AG04449 (cell line): ENCODE results near the gene DNAH1.

Source experiments
- CTCF ChIA-PET: fragments of 350-600 bp; formaldehyde crosslinking; extraction: SDS; loops from one replicate; lab custom pipeline; 2021; ENCODE audit warnings: antibody characterized with exemption; lab: Yijun Ruan, JAX
- POLR2A ChIA-PET: fragments of 400-600, 350-600 bp; formaldehyde crosslinking; extraction: SDS; loops from one replicate; lab custom pipeline; 2020; ENCODE audit warnings: antibody characterized with exemption, inconsistent platforms; lab: Yijun Ruan, JAX
- DNase-seq: peaks from one replicate; pipeline ENCODE4 v3.0.0-alpha.2; 2010; ENCODE audit warnings: low read depth, low spot score
- H3K4me3 ChIP-seq: 2 replicates; pipeline ENCODE4 v1.5.1; 2011; ENCODE audit warnings: low read depth, mild to moderate bottlenecking, control low read depth, low read length
- CTCF ChIP-seq: IDR thresholded peaks from one replicate; pipeline ENCODE4 v1.5.1; 2011; ENCODE audit warnings: mild to moderate bottlenecking, moderate library complexity, low read length, control low read depth, inconsistent platforms; ENCODE audit not compliant: insufficient read depth; ENCODE audit errors: missing control alignments

Gene DNAH1

GRCh38 chr3:52349131-52349530 lies 33.0 kb downstream of the DNAH1 start:
- CTCF ChIA-PET = interaction anchor here (1.0 to 5.4 kb wide), 4 partner anchors 9 to 128 kb away, joined by 4 to 48 read pairs (median 8); no protein-coding TSS in a partner anchor
- no peak for TF ChIP-seq CTCF
- POLR2A ChIA-PET = no interaction called here

GRCh38 chr3:52349611-52350395 lies 33.7 kb downstream of the DNAH1 start:
- H3K4me3 ChIP-seq = no peak overlapping the region
- ChIA-PET CTCF (interaction anchor here (0.9 to 5.4 kb wide), 3 partner anchors 10 to 129 kb away, joined by 3 to 48 read pairs (median 11); no protein-coding TSS in a partner anchor), POLR2A (no interaction called here)
- no peak for DNase-seq
- TF ChIP-seq CTCF = no peak

More at GRCh38 chr3:52349131-52349530, 33.0 kb downstream of the DNAH1 start:
- no peak for DNase-seq
- no peak overlapping the region for H3K4me3 ChIP-seq

- DNase-seq = no peak
- no peak overlapping the region for H3K4me3 ChIP-seq
- TF ChIP-seq CTCF = no peak
- POLR2A ChIA-PET = no interaction called here
- CTCF ChIA-PET = interaction anchor here (0.9 to 5.4 kb wide), 4 partner anchors 11 to 130 kb away, joined by 3 to 48 read pairs (median 8); no protein-coding TSS in a partner anchor
These were observed 34.3 kb downstream of the DNAH1 start for GRCh38 chr3:52350416-52350815.

- H3K4me3 ChIP-seq = no peak overlapping the region
- no peak for TF ChIP-seq CTCF
- DNase-seq = no peak
- ChIA-PET POLR2A (no interaction called here), CTCF (interaction anchor here (0.9 to 5.4 kb wide), 2 partner anchors 11 to 131 kb away, joined by 5 to 48 read pairs; no protein-coding TSS in a partner anchor)
These were observed 35.1 kb downstream of the DNAH1 start for GRCh38 chr3:52350981-52351761.

- CTCF ChIA-PET = interaction anchor here (1.2 to 5.4 kb wide), 3 partner anchors 9 to 131 kb away, joined by 5 to 48 read pairs (median 11); no protein-coding TSS in a partner anchor
- no peak for TF ChIP-seq CTCF
- POLR2A ChIA-PET = no interaction called here
- no peak overlapping the region for H3K4me3 ChIP-seq
- DNase-seq = no peak
These were observed 35.7 kb downstream of the DNAH1 start for GRCh38 chr3:52351762-52352368.
